Gastrocnemius medialis (tissue), 4 donors: Measurements from ENCODE around the gene TOMM70. TPM values are rescaled to one million over a fixed set of nuclear protein-coding genes. Genes with fewer than 3 reads are reported as not detected.
"Not testable (repeated sequence)": the region's sequence is repeated elsewhere in the genome, so short reads cannot be mapped to it uniquely, and the experiment has no call there.

Experiments used
- ATAC-seq, 2 donors: fragments of 150-250 bp; one replicate each; pipeline ENCODE4 v1.9.1; 2016
- DNase-seq, 2 donors: peaks; one replicate each; pipeline ENCODE4 v3.0.0-alpha.2; 2019
- H3K27ac ChIP-seq, 4 donors: fragments of 200-600 bp; sonication (generic); 1 replicate in 1 of 4; 2 replicates in 3 of 4; pipeline ENCODE4 v1.5.1; 2016 to 2018; ENCODE audit warnings: mild to moderate bottlenecking in 2 of 4, moderate library complexity in 1 of 4
- H3K27me3 ChIP-seq, 3 donors: fragments of 200-600 bp; sonication (generic) in 2 of 3; 1 replicate in 1 of 3; 2 replicates in 2 of 3; pipeline versions ENCODE4 v1.5.1 to v1.6.0; 2016 to 2019; ENCODE audit warnings: mild to moderate bottlenecking in 1 of 3, moderate library complexity in 1 of 3
- H3K36me3 ChIP-seq, 2 donors: fragments of 200-600 bp; sonication (generic) in 1 of 2; one replicate each; pipeline ENCODE4 v1.5.1; 2017 to 2018
- H3K4me1 ChIP-seq, 2 donors: fragments of 200-600 bp; sonication (generic) in 1 of 2; one replicate each; pipeline ENCODE4 v1.5.1; 2016 to 2017; ENCODE audit warnings: mild to moderate bottlenecking in 2 of 2
- H3K4me3 ChIP-seq, 4 donors: fragments of 200-600 bp; sonication (generic) in 3 of 4; 1 replicate in 1 of 4; 2 replicates in 3 of 4; pipeline ENCODE4 v1.5.1; 2016 to 2019; ENCODE audit warnings: mild to moderate bottlenecking in 2 of 4
- H3K9me3 ChIP-seq, 3 donors: fragments of 200-600 bp; sonication (generic) in 2 of 3; 1 replicate in 1 of 3; 2 replicates in 2 of 3; pipeline ENCODE4 v1.5.1; 2016 to 2019
- CTCF ChIP-seq, 5 experiments: fragments of 450-650 bp in 3 of 5; fragments of 200-600 bp in 2 of 5; sonication (generic) in 2 of 5; IDR thresholded peaks in 4 of 5; conservative IDR thresholded peaks in 1 of 5; 1 replicate in 4 of 5; 2 replicates in 1 of 5; pipeline ENCODE4 v1.5.1; 2016 to 2019; ENCODE audit warnings: antibody characterized with exemption in 5 of 5, mild to moderate bottlenecking in 3 of 5, moderate library complexity in 3 of 5
- POLR2A ChIP-seq, 2 donors: fragments of 450-650 bp; IDR thresholded peaks; one replicate each; pipeline ENCODE4 v1.6.1; 2017; ENCODE audit warnings: antibody characterized with exemption in 2 of 2, mild to moderate bottlenecking in 2 of 2, moderate library complexity in 2 of 2
- in situ Hi-C, 4 donors: fragments of 200-750 bp; cut with MboI; loops; one replicate each; pipeline versions ENCODE4 v1.15.0 to v1.8.0; 2017; ENCODE audit warnings: low sequenced_read_pairs in 4 of 4
- intact Hi-C: fragments of 100-400 bp; cut with DNase I; formaldehyde crosslinking; loops from one replicate; pipeline ENCODE4 v1.15.1; 2023; ENCODE audit warnings: low total_unique reads
- total RNA-seq, 4 donors: library from RNA; depleted of rRNA; stranded (reverse); fragments of >200 nt; gene quantifications; one replicate each; pipeline versions ENCODE4 v1.1.0 to v1.2.3, GENCODE V29; 2016

The TOMM70 gene
- total RNA-seq, 4 donors from 2014 or later: 57.6 to 82.2 (median 64.3) TPM

GRCh38 chr3:100352296-100353231 is 48.3 kb downstream of the TOMM70 start:
- in situ Hi-C loops (no loop called here), intact Hi-C loops (no loop called here)
- ATAC-seq (no peak), DNase-seq (no peak)
- no peaks in the 10 kb centered on the region for H3K9me3 ChIP-seq
- no peak overlapping the region for H3K4me3 ChIP-seq
- no peaks in the 10 kb centered on the region for H3K27me3 ChIP-seq
- H3K27ac ChIP-seq: no peak overlapping the region
- H3K4me1 ChIP-seq: no peaks in the 10 kb centered on the region
- TF ChIP-seq POLR2A (IDR thresholded peaks at IDR 0.05) (no peak), CTCF (IDR thresholded peaks at IDR 0.05 in 4 of 5, conservative IDR thresholded peaks at IDR 0.05 in 1 of 5) (no peak)
- peaks cover 0 to 79% of the 10 kb centered on the region in 2 donors for H3K36me3 ChIP-seq

GRCh38 chr3:100351770-100352169 is 49.1 kb downstream of the TOMM70 start:
- H3K27me3 ChIP-seq, intact Hi-C loops, H3K4me1 ChIP-seq, ATAC-seq, H3K9me3 ChIP-seq, H3K4me3 ChIP-seq, H3K27ac ChIP-seq, in situ Hi-C loops, DNase-seq: not testable (repeated sequence)
- peaks cover 0 to 82% of the 10 kb centered on the region in 2 donors for H3K36me3 ChIP-seq

GRCh38 chr3:100348727-100349126 is 52.2 kb downstream of the TOMM70 start:
- in situ Hi-C loops (loop anchor here in 1 of 4 donors (25.0 kb wide), 1 partner anchor 239 kb away; no protein-coding TSS in a partner anchor), intact Hi-C loops (no loop called here)
- Histone ChIP-seq H3K27ac (no peak overlapping the region), H3K4me3 (no peak overlapping the region), H3K9me3 (no peaks in the 10 kb centered on the region), H3K4me1 (no peaks in the 10 kb centered on the region), H3K36me3 (peaks cover 0 to 74% of the 10 kb centered on the region in 2 donors), H3K27me3 (no peaks in the 10 kb centered on the region)
- TF ChIP-seq POLR2A (IDR thresholded peaks at IDR 0.05) (no peak), CTCF (IDR thresholded peaks at IDR 0.05 in 4 of 5, conservative IDR thresholded peaks at IDR 0.05 in 1 of 5) (no peak)
- ATAC-seq (no peak), DNase-seq (no peak)

GRCh38 chr3:100340527-100340926 is 60.4 kb downstream of the TOMM70 start:
- H3K27me3 ChIP-seq: no peaks in the 10 kb centered on the region
- DNase-seq: no peak
- H3K9me3 ChIP-seq: no peaks in the 10 kb centered on the region
- H3K36me3 ChIP-seq: peaks cover 0 to 54% of the 10 kb centered on the region in 2 donors
- ATAC-seq: peak in 1 of 2 donors; percentile 26
- intact Hi-C loops (no loop called here), in situ Hi-C loops (loop anchor here in 1 of 4 donors (25.0 kb wide), 1 partner anchor 247 kb away; no protein-coding TSS in a partner anchor)
- H3K4me1 ChIP-seq: peaks cover 0 to 5% of the 10 kb centered on the region in 2 donors
- TF ChIP-seq POLR2A (IDR thresholded peaks at IDR 0.05) (no peak), CTCF (IDR thresholded peaks at IDR 0.05 in 4 of 5, conservative IDR thresholded peaks at IDR 0.05 in 1 of 5) (no peak)
- no peak overlapping the region for H3K4me3 ChIP-seq
- no peak overlapping the region for H3K27ac ChIP-seq

GRCh38 chr3:100339786-100340185 is 61.1 kb downstream of the TOMM70 start:
- Histone ChIP-seq H3K27me3 (no peaks in the 10 kb centered on the region), H3K27ac (no peak overlapping the region), H3K4me1 (peaks cover 0 to 10% of the 10 kb centered on the region in 2 donors), H3K4me3 (no peak overlapping the region), H3K9me3 (no peaks in the 10 kb centered on the region), H3K36me3 (peaks cover 0 to 50% of the 10 kb centered on the region in 2 donors)
- TF ChIP-seq POLR2A (IDR thresholded peaks at IDR 0.05): no peak
- no peak for TF ChIP-seq CTCF (IDR thresholded peaks at IDR 0.05 in 4 of 5, conservative IDR thresholded peaks at IDR 0.05 in 1 of 5)
- in situ Hi-C loops: loop anchor here in 1 of 4 donors (25.0 kb wide), 1 partner anchor 248 kb away; no protein-coding TSS in a partner anchor
- DNase-seq: no peak
- intact Hi-C loops: loop anchor here (10.0 kb wide), 1 partner anchor 245 kb away; no protein-coding TSS in a partner anchor
- no peak for ATAC-seq
